Activated T-helper 9 cell treated with anti-CD3 and anti-CD28 coated beads, Interleukin-2, amount 50 U/mL, for 16 hours (primary cell): ENCODE measurements around the gene TTC33.
A peak's percentile ranks its signal among the peaks of the same experiment; 100 is the strongest.
"Not testable (repeated sequence)": the region's sequence is repeated elsewhere in the genome, so short reads cannot be mapped to it uniquely, and the experiment has no call there.

Experiments
- DNase-seq: peaks from one replicate; pipeline ENCODE4 v3.0.0-alpha.2; 2020; ENCODE audit warnings: low read depth

Gene TTC33

GRCh38 chr5:40607202-40607601 lies 148.6 kb downstream of the TTC33 start:
- DNase-seq: no peak

GRCh38 chr5:40606077-40606765 lies 149.5 kb downstream of the TTC33 start:
- DNase-seq: no peak

GRCh38 chr5:40605295-40605958 lies 150.3 kb downstream of the TTC33 start:
- no peak for DNase-seq

- no peak for DNase-seq
These were observed 152.4 kb downstream of the TTC33 start for GRCh38 chr5:40603378-40603777.

- no peak for DNase-seq
These were observed 154.4 kb downstream of the TTC33 start for GRCh38 chr5:40601198-40601868.

- DNase-seq: no peak
These were observed 155.4 kb downstream of the TTC33 start for GRCh38 chr5:40600383-40600782.

GRCh38 chr5:40599676-40600075 lies 156.1 kb downstream of the TTC33 start:
- DNase-seq: no peak

- DNase-seq: no peak
These were observed 160.9 kb downstream of the TTC33 start for GRCh38 chr5:40594811-40595210.

GRCh38 chr5:40591727-40592396 lies 163.9 kb downstream of the TTC33 start:
- DNase-seq: not testable (repeated sequence)

- DNase-seq: no peak
These were observed 168.4 kb downstream of the TTC33 start for GRCh38 chr5:40587376-40587775.

- DNase-seq: no peak
These were observed 170.1 kb downstream of the TTC33 start for GRCh38 chr5:40585537-40586267.

GRCh38 chr5:40584054-40584453 lies 171.7 kb downstream of the TTC33 start:
- DNase-seq: no peak

- peak; percentile 24 for DNase-seq
These were observed 177.0 kb downstream of the TTC33 start for GRCh38 chr5:40578501-40579451.

- DNase-seq: no peak
These were observed 178.0 kb downstream of the TTC33 start for GRCh38 chr5:40577718-40578117.

GRCh38 chr5:40575921-40576320 lies 179.8 kb downstream of the TTC33 start:
- no peak for DNase-seq

- no peak for DNase-seq
These were observed 180.3 kb downstream of the TTC33 start for GRCh38 chr5:40575411-40575810.

- no peak for DNase-seq
These were observed 182.8 kb downstream of the TTC33 start for GRCh38 chr5:40572937-40573336.

GRCh38 chr5:40572391-40572790 lies 183.4 kb downstream of the TTC33 start:
- no peak for DNase-seq

- DNase-seq: no peak
These were observed 184.0 kb downstream of the TTC33 start for GRCh38 chr5:40571729-40572128.

GRCh38 chr5:40570408-40571129 lies 185.2 kb downstream of the TTC33 start:
- no peak for DNase-seq
